Mucosa of descending colon (tissue), 3 donors: Measurements from ENCODE around the gene FDXR. TPM values are rescaled to one million over a fixed set of nuclear protein-coding genes. Genes with fewer than 3 reads are reported as not detected.

ENCODE experiments used
- ATAC-seq: fragments of 200-7000 bp; cut with Tn5 transposase; one replicate; pipeline ENCODE4 v1.9.1; 2020; ENCODE audit warnings: mild to moderate bottlenecking, moderate library complexity
- DNase-seq, 3 donors: peaks; one replicate each; pipeline ENCODE4 v3.0.0-alpha.2; 2020
- H3K36me3 ChIP-seq: fragments of 200-600 bp; one replicate; pipeline ENCODE4 v1.8.0; 2021; ENCODE audit warnings: low read depth, mild to moderate bottlenecking
- H3K4me1 ChIP-seq: fragments of 200-600 bp; one replicate; pipeline ENCODE4 v1.8.0; 2021; ENCODE audit warnings: low read depth, mild to moderate bottlenecking
- H3K4me3 ChIP-seq: fragments of 200-600 bp; one replicate; pipeline ENCODE4 v1.8.0; 2021; ENCODE audit warnings: mild to moderate bottlenecking
- H3K9me3 ChIP-seq: fragments of 200-600 bp; one replicate; pipeline ENCODE4 v1.8.0; 2021; ENCODE audit warnings: mild to moderate bottlenecking
- intact Hi-C, 2 donors: fragments of 100-400 bp; cut with DNase I in 1 of 2; cut with micrococcal nuclease in 1 of 2; formaldehyde crosslinking; loops; one replicate each; pipeline versions ENCODE4 v1.11.0 to v1.11.1; 2022; cut with DNase I, micrococcal nuclease
- total RNA-seq, 3 donors: library from RNA; stranded (reverse); fragmentation: NEBNext Ultra II Directional in 2 of 3; extraction: Animal tissue kit (Norgen Biotek cat#: 25700) in 2 of 3; gene quantifications; one replicate each; pipeline versions ENCODE4 v1.2.1 to v1.2.4, GENCODE V29; 2021 to 2023
- TF ChIP-seq, protein P1 (sequence below): fragments of 200-600 bp; IDR thresholded peaks from one replicate; pipeline ENCODE4 v1.8.0; 2022; ENCODE audit warnings: antibody characterized with exemption, mild to moderate bottlenecking
- donor health status: DM: no; HTN: no; CAD: no; lungs with moderate emphysema.
- donor health status: DM: no; HTN: no; CAD: no.
- donor health status: DM: no; HTN: yes; CAD: no.

FDXR gene
- total RNA-seq, 3 donors from 2014 or later = 10.6 to 14.8 (median 12.0) TPM

GRCh38 chr17:74836691-74837467, 35.9 kb downstream of the FDXR start:
- intact Hi-C loops = no loop called here
- Histone ChIP-seq H3K9me3 (no peaks in the 10 kb centered on the region), H3K4me1 (no peaks in the 10 kb centered on the region), H3K36me3 (no peaks in the 10 kb centered on the region), H3K4me3 (no peak overlapping the region)
- TF ChIP-seq, protein P1, sequence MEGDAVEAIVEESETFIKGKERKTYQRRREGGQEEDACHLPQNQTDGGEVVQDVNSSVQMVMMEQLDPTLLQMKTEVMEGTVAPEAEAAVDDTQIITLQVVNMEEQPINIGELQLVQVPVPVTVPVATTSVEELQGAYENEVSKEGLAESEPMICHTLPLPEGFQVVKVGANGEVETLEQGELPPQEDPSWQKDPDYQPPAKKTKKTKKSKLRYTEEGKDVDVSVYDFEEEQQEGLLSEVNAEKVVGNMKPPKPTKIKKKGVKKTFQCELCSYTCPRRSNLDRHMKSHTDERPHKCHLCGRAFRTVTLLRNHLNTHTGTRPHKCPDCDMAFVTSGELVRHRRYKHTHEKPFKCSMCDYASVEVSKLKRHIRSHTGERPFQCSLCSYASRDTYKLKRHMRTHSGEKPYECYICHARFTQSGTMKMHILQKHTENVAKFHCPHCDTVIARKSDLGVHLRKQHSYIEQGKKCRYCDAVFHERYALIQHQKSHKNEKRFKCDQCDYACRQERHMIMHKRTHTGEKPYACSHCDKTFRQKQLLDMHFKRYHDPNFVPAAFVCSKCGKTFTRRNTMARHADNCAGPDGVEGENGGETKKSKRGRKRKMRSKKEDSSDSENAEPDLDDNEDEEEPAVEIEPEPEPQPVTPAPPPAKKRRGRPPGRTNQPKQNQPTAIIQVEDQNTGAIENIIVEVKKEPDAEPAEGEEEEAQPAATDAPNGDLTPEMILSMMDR = no peak
- no peak for DNase-seq
- ATAC-seq = no peak

DNA sequence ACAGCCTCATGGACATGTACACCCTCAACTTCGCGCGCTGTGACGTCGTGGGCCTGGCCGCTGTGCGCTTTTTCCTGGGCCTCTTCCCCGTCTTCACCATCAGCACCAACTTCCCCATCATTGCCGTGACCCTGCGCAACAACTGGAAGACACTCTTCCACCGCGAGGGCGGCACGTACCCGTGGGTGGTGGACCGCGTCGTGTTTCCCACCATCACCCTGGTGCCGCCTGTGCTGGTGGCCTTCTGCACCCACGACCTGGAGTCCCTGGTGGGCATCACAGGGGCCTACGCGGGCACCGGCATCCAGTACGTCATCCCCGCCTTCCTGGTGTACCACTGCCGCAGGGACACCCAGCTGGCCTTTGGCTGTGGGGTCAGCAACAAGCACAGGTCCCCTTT, 36.6 kb downstream of the FDXR start:
- no peak for ATAC-seq
- intact Hi-C loops = no loop called here

DNA sequence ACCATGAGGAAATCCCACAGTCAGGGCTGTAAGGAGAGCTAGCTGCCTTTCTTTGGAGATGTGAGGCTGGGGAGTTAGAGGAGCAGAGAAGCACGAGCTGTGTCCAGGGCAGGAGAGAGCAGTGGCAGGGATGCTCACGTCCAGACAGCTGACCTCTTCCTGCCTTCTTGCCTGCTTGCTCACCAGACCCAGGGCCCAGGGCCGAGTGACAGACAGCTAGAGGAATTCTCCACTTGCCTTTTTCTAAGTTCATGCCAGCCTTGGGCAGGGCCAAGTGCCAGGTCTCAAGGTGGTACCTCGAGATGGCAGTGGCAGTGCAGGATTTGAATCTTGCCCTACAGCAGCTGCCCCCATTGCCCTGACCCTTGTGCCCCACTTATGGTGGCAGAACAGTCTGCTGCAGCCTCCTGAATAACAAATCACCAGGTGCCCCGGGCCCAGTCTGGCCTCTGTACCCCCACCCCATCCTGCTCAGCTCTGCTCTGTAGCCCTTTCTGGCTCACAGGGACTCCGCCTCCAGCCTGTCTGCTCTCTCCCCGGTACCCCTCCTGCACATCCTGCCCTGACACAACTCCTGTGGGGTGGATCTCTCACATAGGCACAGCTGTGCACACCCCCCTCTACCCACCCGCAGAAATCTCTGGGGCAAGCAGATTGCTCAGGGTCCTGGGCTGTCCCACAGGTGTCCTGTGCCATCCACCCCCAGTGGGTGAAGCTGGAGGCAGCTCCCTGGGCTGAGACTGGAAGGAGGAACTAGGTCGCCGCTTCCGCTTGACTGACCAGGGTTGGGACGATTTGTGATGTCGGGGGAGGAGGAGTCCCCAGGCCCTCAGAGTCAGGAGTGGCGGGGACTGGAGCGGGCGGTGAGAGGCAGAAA, 39.1 kb downstream of the FDXR start:
- intact Hi-C loops = no loop called here
- H3K9me3 ChIP-seq = no peaks in the 10 kb centered on the region
- peaks cover 4% of the 10 kb centered on the region for H3K4me1 ChIP-seq
- TF ChIP-seq, protein P1 = no peak
- ATAC-seq = peak; percentile 22
- no peaks in the 10 kb centered on the region for H3K36me3 ChIP-seq
- peak in 1 of 3 donors; percentile 44 for DNase-seq
- no peak overlapping the region for H3K4me3 ChIP-seq

More for the DNA sequence above, 36.6 kb downstream of the FDXR start:
- H3K36me3 ChIP-seq = no peaks in the 10 kb centered on the region
- H3K9me3 ChIP-seq = no peaks in the 10 kb centered on the region
- peaks cover 4% of the 10 kb centered on the region for H3K4me1 ChIP-seq
- TF ChIP-seq, protein P1 = no peak
- no peak overlapping the region for H3K4me3 ChIP-seq
- DNase-seq = no peak

DNA sequence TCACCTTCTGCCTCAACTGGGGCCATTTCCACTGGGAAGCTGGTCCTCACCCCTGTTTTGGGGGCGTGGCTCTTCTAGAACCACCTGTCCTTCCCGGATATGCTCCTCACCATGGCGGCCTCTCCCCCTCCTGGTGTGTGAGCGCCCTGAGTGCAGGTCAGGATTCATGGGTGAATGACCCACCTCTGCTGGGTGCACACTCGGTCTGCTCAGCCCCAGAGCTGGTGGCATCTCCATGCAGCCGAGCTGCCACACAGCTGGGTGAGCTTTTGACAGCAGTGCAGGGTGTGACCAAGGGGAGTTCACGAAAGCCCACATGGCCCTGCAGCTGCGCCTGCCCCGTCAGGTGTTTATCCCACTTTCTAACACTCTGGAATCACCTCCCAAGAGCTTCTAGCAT, 40.4 kb downstream of the FDXR start:
- intact Hi-C loops = no loop called here

GRCh38 chr17:74831444-74832146, 41.2 kb downstream of the FDXR start:
- intact Hi-C loops = no loop called here
- ATAC-seq (peak; percentile 55), DNase-seq (peak in 1 of 3 donors; percentile 44)
- peaks cover 4% of the 10 kb centered on the region for H3K4me1 ChIP-seq
- no peak overlapping the region for H3K4me3 ChIP-seq
- TF ChIP-seq, protein P1 = no peak
- H3K9me3 ChIP-seq = no peaks in the 10 kb centered on the region
- no peaks in the 10 kb centered on the region for H3K36me3 ChIP-seq

More for the DNA sequence above, 40.4 kb downstream of the FDXR start:
- Histone ChIP-seq H3K36me3 (no peaks in the 10 kb centered on the region), H3K9me3 (no peaks in the 10 kb centered on the region), H3K4me3 (no peak overlapping the region), H3K4me1 (peaks cover 4% of the 10 kb centered on the region)
- TF ChIP-seq, protein P1 = no peak
- DNase-seq (no peak), ATAC-seq (peak; percentile 12)
